HepG2 (cell line): ENCODE measurements around the gene C19orf73. TPM values are rescaled to one million over a fixed set of nuclear protein-coding genes. Genes with fewer than 3 reads are reported as not detected.

Source experiments
- ASH2L ChIP-seq: fragments of 300-600, 200-600 bp; sonication (generic); IDR thresholded peaks from 2 replicates; pipeline ENCODE4 v1.7.0; 2017; ENCODE audit warnings: low read depth, mild to moderate bottlenecking, moderate library complexity, mixed read lengths, low read length; ENCODE audit not compliant: insufficient read length
- DZIP1 ChIP-seq: sonication (generic); formaldehyde crosslinking; IDR thresholded peaks from 2 replicates; pipeline ENCODE4 v1.5.0; 2020; ENCODE audit warnings: mild to moderate bottlenecking, missing genetic modification reagents
- FOSL1 ChIP-seq: sonication (generic); formaldehyde crosslinking; IDR thresholded peaks from 2 replicates; pipeline ENCODE4 v1.9.0; 2021; ENCODE audit warnings: missing genetic modification reagents, borderline replicate concordance
- IRF2 ChIP-seq: IDR thresholded peaks from 2 replicates; pipeline ENCODE4 v1.6.1; 2018; ENCODE audit warnings: missing genetic modification reagents, missing compliant biosample characterization
- NCOA5 ChIP-seq: sonication (generic); formaldehyde crosslinking; IDR thresholded peaks from 2 replicates; pipeline ENCODE4 v1.4.0; 2020; ENCODE audit warnings: missing genetic modification reagents
- NFKBIZ ChIP-seq: IDR thresholded peaks from 2 replicates; pipeline ENCODE4 v1.6.1; 2018; ENCODE audit warnings: missing genetic modification reagents, missing compliant biosample characterization
- PCBP1 ChIP-seq: fragments of 200-400 bp; formaldehyde crosslinking; IDR thresholded peaks from 2 replicates; pipeline ENCODE4 v1.6.1; 2017; ENCODE audit warnings: mild to moderate bottlenecking, low read depth, low read length, borderline replicate concordance
- PRDM15 ChIP-seq: sonication (generic); formaldehyde crosslinking; IDR thresholded peaks from 2 replicates; pipeline ENCODE4 v1.4.0; 2020; ENCODE audit warnings: missing genetic modification reagents
- SMAD9 ChIP-seq: sonication (generic); formaldehyde crosslinking; IDR thresholded peaks from 2 replicates; pipeline ENCODE4 v1.5.1; 2020; ENCODE audit warnings: mild to moderate bottlenecking, missing genetic modification reagents
- TMF1 ChIP-seq: sonication (generic); formaldehyde crosslinking; IDR thresholded peaks from 2 replicates; pipeline ENCODE4 v1.8.1; 2022; ENCODE audit warnings: low read depth, missing genetic modification reagents
- ZFP82 ChIP-seq: sonication (generic); formaldehyde crosslinking; IDR thresholded peaks from 2 replicates; pipeline ENCODE4 v1.5.1; 2020; ENCODE audit warnings: mild to moderate bottlenecking, missing genetic modification reagents, borderline replicate concordance
- ZNF138 ChIP-seq: sonication (generic); formaldehyde crosslinking; IDR thresholded peaks from 2 replicates; pipeline ENCODE4 v1.5.0; 2020; ENCODE audit warnings: mild to moderate bottlenecking, low read depth, missing genetic modification reagents
- ZNF224 ChIP-seq: sonication (generic); formaldehyde crosslinking; IDR thresholded peaks from 2 replicates; pipeline ENCODE4 v1.5.0; 2020; ENCODE audit warnings: mild to moderate bottlenecking, missing genetic modification reagents
- ZNF253 ChIP-seq: sonication (generic); formaldehyde crosslinking; IDR thresholded peaks from 2 replicates; pipeline ENCODE4 v1.8.0; 2022; ENCODE audit warnings: mild to moderate bottlenecking, missing genetic modification reagents, borderline replicate concordance
- ZNF34 ChIP-seq: sonication (generic); formaldehyde crosslinking; IDR thresholded peaks from 2 replicates; pipeline ENCODE4 v1.4.0; 2020; ENCODE audit warnings: mild to moderate bottlenecking, missing genetic modification reagents, borderline replicate concordance
- ZNF605 ChIP-seq: sonication (generic); formaldehyde crosslinking; IDR thresholded peaks from 2 replicates; pipeline ENCODE4 v1.8.0; 2022; ENCODE audit warnings: mild to moderate bottlenecking, missing genetic modification reagents
- ZNF616 ChIP-seq: sonication (generic); formaldehyde crosslinking; IDR thresholded peaks from 2 replicates; pipeline ENCODE4 v1.5.0; 2020; ENCODE audit warnings: low read depth, mild to moderate bottlenecking, missing genetic modification reagents
- ZNF652 ChIP-seq: IDR thresholded peaks from 2 replicates; pipeline ENCODE4 v1.6.1; 2016; ENCODE audit warnings: low read depth, borderline replicate concordance
- ZNF704 ChIP-seq: sonication (generic); formaldehyde crosslinking; IDR thresholded peaks from 2 replicates; pipeline ENCODE4 v1.8.1; 2023; ENCODE audit warnings: mild to moderate bottlenecking, inconsistent platforms, moderate library complexity, missing genetic modification reagents, borderline replicate concordance
- ZNF777 ChIP-seq: sonication (generic); formaldehyde crosslinking; IDR thresholded peaks from 2 replicates; pipeline ENCODE4 v1.4.0; 2020; ENCODE audit warnings: missing genetic modification reagents
- ZSCAN20 ChIP-seq: sonication (generic); formaldehyde crosslinking; IDR thresholded peaks from 2 replicates; pipeline ENCODE4 v1.4.0; 2020; ENCODE audit warnings: missing genetic modification reagents, mild to moderate bottlenecking, borderline replicate concordance
- polyA plus RNA-seq, 8 experiments: library from polyadenylated mRNA; depleted of rRNA in 3 of 8; stranded (reverse) in 7 of 8; unstranded in 1 of 8; fragments of >200 nt; fragmentation: Illumina TruSeq in 4 of 8; extraction: Trizol in 4 of 8; gene quantifications; 2 replicates each; pipeline versions ENCODE4 v1.2.1 to v1.2.3, GENCODE V29; 2011 to 2016; ENCODE audit warnings: low read depth in 4 of 8, missing spikeins in 1 of 8, mixed read lengths in 1 of 8; ENCODE audit not compliant: insufficient read depth in 1 of 8
- total RNA-seq, 5 experiments: library from RNA; depleted of rRNA; stranded (reverse); fragments of >200 nt; fragmentation: Illumina TruSeq; extraction: Trizol; gene quantifications; 2 replicates each; pipeline ENCODE4 v1.2.3, GENCODE V29; 2016; ENCODE audit warnings: low read depth in 1 of 5

C19orf73 gene
- total and polyA plus RNA-seq, 2 of the 13 experiments (the other 11 are each of a cell fraction or from before 2014, with no cell fraction given): 1.4 to 1.5 TPM

- TF ChIP-seq PRDM15 (0 out of 2 replicates have a peak, but pooled peaks have one; percentile 52), ZNF253 (no peak), ZNF616 (CRISPR knock-in tag) (0 out of 2 replicates have a peak, but pooled peaks have one; percentile 60), SMAD9 (CRISPR knock-in tag) (no peak), TMF1 (CRISPR knock-in tag) (0 out of 2 replicates have a peak, but pooled peaks have one; percentile 64), ZFP82 (peak; percentile 50; the same call in 1 of the 2 replicates), ZSCAN20 (CRISPR knock-in tag) (peak; percentile 64), NCOA5 (CRISPR knock-in tag) (no peak), ZNF777 (peak; percentile 88), ZNF605 (CRISPR knock-in tag) (no peak), ASH2L (no peak), DZIP1 (CRISPR knock-in tag) (no peak), ZNF224 (CRISPR knock-in tag) (no peak), ZNF138 (CRISPR knock-in tag) (peak; percentile 67; the same call in 1 of the 2 replicates), ZNF652 (CRISPR knock-in tag) (no peak), FOSL1 (CRISPR knock-in tag) (no peak), IRF2 (CRISPR knock-in tag) (peak; percentile 54; the same call in 1 of the 2 replicates), PCBP1 (0 out of 2 replicates have a peak, but pooled peaks have one; percentile 22), NFKBIZ (peak; percentile 82; the same call in 1 of the 2 replicates), ZNF34 (CRISPR knock-in tag) (no peak), ZNF704 (CRISPR knock-in tag) (no peak)
These were observed 725 bp upstream of the C19orf73 start, which contains the start of gene PPFIA3 (continued) for GRCh38 chr19:49119411-49120324.
